Measurements from ENCODE around the gene SCUBE3.

DNA sequence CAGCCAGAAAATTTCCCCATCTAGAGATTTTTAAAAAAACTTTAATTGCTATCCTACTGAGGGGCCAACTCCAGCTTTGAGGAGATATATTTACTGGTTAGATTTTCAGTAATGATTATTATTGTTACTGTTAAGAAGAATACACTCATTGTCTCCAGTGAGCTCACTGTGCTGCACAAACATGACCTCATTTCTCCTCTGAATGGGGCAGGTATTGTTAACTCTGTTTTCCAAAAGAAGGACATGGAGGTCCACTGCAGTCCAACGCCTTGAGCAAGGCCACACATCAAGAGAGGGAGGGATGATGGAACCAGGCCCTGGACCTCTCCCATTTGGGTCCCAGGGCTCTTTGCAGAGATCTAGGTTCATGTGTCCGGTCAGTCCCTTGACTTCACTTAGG, 13.9 kb upstream of the SCUBE3 start:
- TF ChIP-seq, protein P1, sequence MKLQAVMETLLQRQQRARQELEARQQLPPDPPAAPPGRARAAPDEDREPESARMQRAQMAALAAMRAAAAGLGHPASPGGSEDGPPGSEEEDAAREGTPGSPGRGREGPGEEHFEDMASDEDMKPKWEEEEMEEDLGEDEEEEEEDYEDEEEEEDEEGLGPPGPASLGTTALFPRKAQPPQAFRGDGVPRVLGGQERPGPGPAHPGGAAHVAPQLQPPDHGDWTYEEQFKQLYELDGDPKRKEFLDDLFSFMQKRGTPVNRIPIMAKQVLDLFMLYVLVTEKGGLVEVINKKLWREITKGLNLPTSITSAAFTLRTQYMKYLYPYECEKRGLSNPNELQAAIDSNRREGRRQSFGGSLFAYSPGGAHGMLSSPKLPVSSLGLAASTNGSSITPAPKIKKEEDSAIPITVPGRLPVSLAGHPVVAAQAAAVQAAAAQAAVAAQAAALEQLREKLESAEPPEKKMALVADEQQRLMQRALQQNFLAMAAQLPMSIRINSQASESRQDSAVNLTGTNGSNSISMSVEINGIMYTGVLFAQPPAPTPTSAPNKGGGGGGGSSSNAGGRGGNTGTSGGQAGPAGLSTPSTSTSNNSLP (IDR thresholded peaks at IDR 0.05; ENCODE audit: borderline replicate concordance, low read depth, low read length), result no peak
- no peak for TF ChIP-seq RCOR1 (IDR thresholded peaks at IDR 0.05; ENCODE audit: borderline replicate concordance in 1 of 2, low read depth in 2 of 2, low read length in 2 of 2)
- TF ChIP-seq, protein P2, sequence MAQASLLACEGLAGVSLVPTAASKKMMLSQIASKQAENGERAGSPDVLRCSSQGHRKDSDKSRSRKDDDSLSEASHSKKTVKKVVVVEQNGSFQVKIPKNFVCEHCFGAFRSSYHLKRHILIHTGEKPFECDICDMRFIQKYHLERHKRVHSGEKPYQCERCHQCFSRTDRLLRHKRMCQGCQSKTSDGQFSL (CRISPR knock-in tag; IDR thresholded peaks at IDR 0.05), result no peak
- TF ChIP-seq, protein P2 (tag; IDR thresholded peaks at IDR 0.05), result no peak
- TF ChIP-seq POLR2AphosphoS5 (IDR thresholded peaks at IDR 0.05; ENCODE audit: control insufficient read depth, insufficient read depth, low read depth, low read length), result no peak
- TF ChIP-seq, protein P3, sequence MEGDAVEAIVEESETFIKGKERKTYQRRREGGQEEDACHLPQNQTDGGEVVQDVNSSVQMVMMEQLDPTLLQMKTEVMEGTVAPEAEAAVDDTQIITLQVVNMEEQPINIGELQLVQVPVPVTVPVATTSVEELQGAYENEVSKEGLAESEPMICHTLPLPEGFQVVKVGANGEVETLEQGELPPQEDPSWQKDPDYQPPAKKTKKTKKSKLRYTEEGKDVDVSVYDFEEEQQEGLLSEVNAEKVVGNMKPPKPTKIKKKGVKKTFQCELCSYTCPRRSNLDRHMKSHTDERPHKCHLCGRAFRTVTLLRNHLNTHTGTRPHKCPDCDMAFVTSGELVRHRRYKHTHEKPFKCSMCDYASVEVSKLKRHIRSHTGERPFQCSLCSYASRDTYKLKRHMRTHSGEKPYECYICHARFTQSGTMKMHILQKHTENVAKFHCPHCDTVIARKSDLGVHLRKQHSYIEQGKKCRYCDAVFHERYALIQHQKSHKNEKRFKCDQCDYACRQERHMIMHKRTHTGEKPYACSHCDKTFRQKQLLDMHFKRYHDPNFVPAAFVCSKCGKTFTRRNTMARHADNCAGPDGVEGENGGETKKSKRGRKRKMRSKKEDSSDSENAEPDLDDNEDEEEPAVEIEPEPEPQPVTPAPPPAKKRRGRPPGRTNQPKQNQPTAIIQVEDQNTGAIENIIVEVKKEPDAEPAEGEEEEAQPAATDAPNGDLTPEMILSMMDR (IDR thresholded peaks at IDR 0.05 in 2 of 3, conservative IDR thresholded peaks at IDR 0.05 in 1 of 3; ENCODE audit: insufficient read depth in 2 of 3, low read depth in 1 of 3, low read length in 3 of 3), result no peak
- TF ChIP-seq RB1 (IDR thresholded peaks at IDR 0.05; ENCODE audit: low read depth), result no peak
- TF ChIP-seq ESRRA (IDR thresholded peaks at IDR 0.05; ENCODE audit: borderline replicate concordance, low read depth), result no peak
- no peak for TF ChIP-seq SMAD4 (CRISPR knock-in tag; conservative IDR thresholded peaks at IDR 0.05)
- no peak for TF ChIP-seq TBP (optimal IDR thresholded peaks at IDR 0.05; ENCODE audit: low read depth, low read length)
- no peak for TF ChIP-seq EHMT2 (IDR thresholded peaks at IDR 0.05)
- TF ChIP-seq EZH2 (IDR thresholded peaks at IDR 0.05; ENCODE audit: borderline replicate concordance, low read depth, low read length), result no peak
- no peak for TF ChIP-seq U2AF2 (optimal IDR thresholded peaks at IDR 0.05; ENCODE audit: low read depth, low read length)
- no peak for TF ChIP-seq FOXJ3 (CRISPR knock-in tag; IDR thresholded peaks at IDR 0.05)
